Heart left ventricle (tissue), 16 donors: ENCODE results near the gene RAB44. TPM values are rescaled to one million over a fixed set of nuclear protein-coding genes. Genes with fewer than 3 reads are reported as not detected.
A peak's percentile ranks its signal among the peaks of the same experiment; 100 is the strongest.

Experiments
- ATAC-seq, 4 donors: fragments of 200-7000 bp; cut with Tn5 transposase; one replicate each; pipeline ENCODE4 v1.9.1; 2020 to 2022; ENCODE audit warnings: moderate library complexity in 4 of 4, mild to moderate bottlenecking in 3 of 4, moderate number of reproducible peaks in 1 of 4
- DNase-seq, 5 donors: peaks; one replicate each; pipeline ENCODE4 v3.0.0-alpha.2; 2020
- H3K27ac ChIP-seq, 12 donors: fragments of 200-600 bp; sonication (generic) in 4 of 12; one replicate each; pipeline versions ENCODE4 v1.5.0 to v1.8.0; 2016 to 2022; ENCODE audit warnings: mild to moderate bottlenecking in 2 of 12
- H3K27me3 ChIP-seq, 9 donors: fragments of 200-600 bp; sonication (generic) in 2 of 9; one replicate each; pipeline versions ENCODE4 v1.5.1 to v1.8.0; 2016 to 2022; ENCODE audit warnings: mild to moderate bottlenecking in 3 of 9
- H3K36me3 ChIP-seq, 9 donors: fragments of 200-600 bp; sonication (generic) in 2 of 9; one replicate each; pipeline versions ENCODE4 v1.5.0 to v1.8.0; 2018 to 2022; ENCODE audit warnings: mild to moderate bottlenecking in 2 of 9
- H3K4me1 ChIP-seq, 12 donors: fragments of 200-600 bp; sonication (generic) in 4 of 12; one replicate each; pipeline versions ENCODE4 v1.5.0 to v1.8.0; 2016 to 2022; ENCODE audit warnings: mild to moderate bottlenecking in 3 of 12
- H3K4me3 ChIP-seq, 12 donors: fragments of 200-600 bp; sonication (generic) in 4 of 12; one replicate each; pipeline versions ENCODE4 v1.5.0 to v1.8.0; 2017 to 2022; ENCODE audit warnings: mild to moderate bottlenecking in 9 of 12, moderate library complexity in 4 of 12
- H3K9me3 ChIP-seq, 12 donors: fragments of 200-600 bp; sonication (generic) in 4 of 12; one replicate each; pipeline versions ENCODE4 v1.5.0 to v1.8.0; 2016 to 2022; ENCODE audit warnings: mild to moderate bottlenecking in 1 of 12
- POLR2A ChIP-seq, 2 donors: fragments of 450-650 bp; IDR thresholded peaks; one replicate each; pipeline ENCODE4 v1.6.1; 2017; ENCODE audit warnings: antibody characterized with exemption in 2 of 2, mild to moderate bottlenecking in 2 of 2, moderate library complexity in 2 of 2
- WGBS, 4 donors: extraction: QIAGEN DNeasy Blood & Tissue Kit in 2 of 4; methylation state at CpG; one replicate each; pipeline versions ENCODE4 v1.1.5 to v1.1.7; 2013 to 2018; 5-methylcytosine and 5-hydroxymethylcytosine counted together
- intact Hi-C, 10 donors: fragments of 100-400 bp; cut with DNase I; formaldehyde crosslinking; loops; one replicate each; pipeline versions ENCODE4 v1.11.1 to v1.14.2; 2022
- polyA plus RNA-seq, 2 donors: library from polyadenylated mRNA; stranded (reverse); fragments of 200-250 nt; gene quantifications; one replicate each; pipeline ENCODE4 v1.2.3, GENCODE V29; 2013
- total RNA-seq, 9 donors: library from RNA; depleted of rRNA in 2 of 9; stranded (reverse); fragments of >200 nt in 2 of 9; fragmentation: NEBNext Ultra II Directional in 3 of 9; extraction: Animal tissue kit (Norgen Biotek cat#: 25700) in 3 of 9; gene quantifications; one replicate each; pipeline versions ENCODE4 v1.1.0 to v1.2.4, GENCODE V29; 2016 to 2023
- TF ChIP-seq, protein P1 (sequence below), 12 donors: fragments of 200-600 bp; sonication (generic) in 4 of 12; IDR thresholded peaks; one replicate each; pipeline versions ENCODE4 v1.5.0 to v1.8.0; 2018 to 2022; ENCODE audit warnings: antibody characterized with exemption in 12 of 12, mild to moderate bottlenecking in 5 of 12
- donor health status: ischemic (EF 13 %, LVEDD 7.1; RV severe dilation, severe dysfunction).
- donor health status: healthy with polysubstance abuse.
- donor health status: DM: no; HTN: yes; CAD: no.
- donor health status: DM: no; HTN: no; CAD: no.
- donor health status: ischemic (EF 25% LVEDD 6.9; RV normal size, moderate dysfunction).
- donor health status: ischemic (EF 25% LVEDD 5.7; RV mildly dilated, moderate dysfunction).
- donor health status: healthy.
- donor health status: DM: yes; HTN: yes; CAD: no.
- donor health status: ischemic (EF 35%, LVEDD 5.7; RV mildly dilated, moderate dysfunction).
- donor health status: nonischemic (EF 11% LVEDD 7.7; RV severe dilation, severe dysfunction).
- donor health status: DM: yes; HTN: yes; CAD: no.
- donor health status: PGD.
- donor health status: ischemic (EF 29% LVEDD 5.4; RV normal size, mild dysfunction).
- donor health status: nonischemic (EF 23%, LVEDD 6.1; RV moderate dilation, normal function).

The RAB44 gene
- total and polyA plus RNA-seq, 11 donors = 0.04 to 0.32 (median 0.08) TPM; not detected in 5

DNA sequence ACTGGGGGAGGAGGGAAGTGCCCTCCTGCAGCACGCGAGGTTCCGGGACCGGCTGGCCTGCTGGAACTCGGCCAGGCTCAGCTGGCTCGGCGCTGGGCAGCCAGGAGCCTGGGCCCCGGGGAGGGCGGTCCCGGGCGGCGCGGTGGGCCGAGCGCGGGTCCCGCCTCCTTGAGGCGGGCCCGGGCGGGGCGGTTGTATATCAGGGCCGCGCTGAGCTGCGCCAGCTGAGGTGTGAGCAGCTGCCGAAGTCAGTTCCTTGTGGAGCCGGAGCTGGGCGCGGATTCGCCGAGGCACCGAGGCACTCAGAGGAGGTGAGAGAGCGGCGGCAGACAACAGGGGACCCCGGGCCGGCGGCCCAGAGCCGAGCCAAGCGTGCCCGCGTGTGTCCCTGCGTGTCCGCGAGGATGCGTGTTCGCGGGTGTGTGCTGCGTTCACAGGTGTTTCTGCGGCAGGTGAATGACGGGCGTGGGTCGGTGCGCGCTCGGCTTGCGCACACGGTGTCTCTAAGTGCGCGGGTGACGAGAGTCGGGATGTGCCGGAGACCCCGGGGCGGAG lies 19.1 kb upstream of the RAB44 start, which contains the start of gene CDKN1A:
TSS of gene CDKN1A (plus strand) at position 227 of the 555 bp plus-strand sequence. CDS start 5,388 bp downstream, outside the sequence.
- TF ChIP-seq, protein P1, sequence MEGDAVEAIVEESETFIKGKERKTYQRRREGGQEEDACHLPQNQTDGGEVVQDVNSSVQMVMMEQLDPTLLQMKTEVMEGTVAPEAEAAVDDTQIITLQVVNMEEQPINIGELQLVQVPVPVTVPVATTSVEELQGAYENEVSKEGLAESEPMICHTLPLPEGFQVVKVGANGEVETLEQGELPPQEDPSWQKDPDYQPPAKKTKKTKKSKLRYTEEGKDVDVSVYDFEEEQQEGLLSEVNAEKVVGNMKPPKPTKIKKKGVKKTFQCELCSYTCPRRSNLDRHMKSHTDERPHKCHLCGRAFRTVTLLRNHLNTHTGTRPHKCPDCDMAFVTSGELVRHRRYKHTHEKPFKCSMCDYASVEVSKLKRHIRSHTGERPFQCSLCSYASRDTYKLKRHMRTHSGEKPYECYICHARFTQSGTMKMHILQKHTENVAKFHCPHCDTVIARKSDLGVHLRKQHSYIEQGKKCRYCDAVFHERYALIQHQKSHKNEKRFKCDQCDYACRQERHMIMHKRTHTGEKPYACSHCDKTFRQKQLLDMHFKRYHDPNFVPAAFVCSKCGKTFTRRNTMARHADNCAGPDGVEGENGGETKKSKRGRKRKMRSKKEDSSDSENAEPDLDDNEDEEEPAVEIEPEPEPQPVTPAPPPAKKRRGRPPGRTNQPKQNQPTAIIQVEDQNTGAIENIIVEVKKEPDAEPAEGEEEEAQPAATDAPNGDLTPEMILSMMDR (IDR thresholded peaks at IDR 0.05) = peak in 3 of 12 donors; percentile 8 to 35 (median 13)
- TF ChIP-seq POLR2A (IDR thresholded peaks at IDR 0.05) = peak; percentile 94 to 100
- intact Hi-C loops = loop anchor here in 7 of 10 donors (1.0 to 10.0 kb wide), 9 partner anchors 50 to 256 kb away; partner anchors contain the start of genes KCTD20 (in 1 of the 7), PXT1 (in 1 of the 7), SRSF3 (in 1 of the 7) and STK38 (in 1 of the 7)
- ATAC-seq = peak; percentile 77 to 89 (median 82)
- Histone ChIP-seq H3K27me3 (no peaks in the 10 kb centered on the region), H3K27ac (peak within 1 kb of the TSS; percentile 93 to 100 (median 99)), H3K4me3 (peak within 1 kb of the TSS; percentile 69 to 96 (median 86)), H3K4me1 (peaks cover 0 to 68% (median 38%) of the 10 kb centered on the region in 12 donors), H3K9me3 (no peaks in the 10 kb centered on the region), H3K36me3 (peaks cover 0 to 16% (median 4%) of the 10 kb centered on the region in 9 donors)
- peak; percentile 90 to 95 (median 94) for DNase-seq
- WGBS, 4 donors = 0 to 1% (median 1%) methylated on average over 34 to 63 of the region's 63 CpGs

DNA sequence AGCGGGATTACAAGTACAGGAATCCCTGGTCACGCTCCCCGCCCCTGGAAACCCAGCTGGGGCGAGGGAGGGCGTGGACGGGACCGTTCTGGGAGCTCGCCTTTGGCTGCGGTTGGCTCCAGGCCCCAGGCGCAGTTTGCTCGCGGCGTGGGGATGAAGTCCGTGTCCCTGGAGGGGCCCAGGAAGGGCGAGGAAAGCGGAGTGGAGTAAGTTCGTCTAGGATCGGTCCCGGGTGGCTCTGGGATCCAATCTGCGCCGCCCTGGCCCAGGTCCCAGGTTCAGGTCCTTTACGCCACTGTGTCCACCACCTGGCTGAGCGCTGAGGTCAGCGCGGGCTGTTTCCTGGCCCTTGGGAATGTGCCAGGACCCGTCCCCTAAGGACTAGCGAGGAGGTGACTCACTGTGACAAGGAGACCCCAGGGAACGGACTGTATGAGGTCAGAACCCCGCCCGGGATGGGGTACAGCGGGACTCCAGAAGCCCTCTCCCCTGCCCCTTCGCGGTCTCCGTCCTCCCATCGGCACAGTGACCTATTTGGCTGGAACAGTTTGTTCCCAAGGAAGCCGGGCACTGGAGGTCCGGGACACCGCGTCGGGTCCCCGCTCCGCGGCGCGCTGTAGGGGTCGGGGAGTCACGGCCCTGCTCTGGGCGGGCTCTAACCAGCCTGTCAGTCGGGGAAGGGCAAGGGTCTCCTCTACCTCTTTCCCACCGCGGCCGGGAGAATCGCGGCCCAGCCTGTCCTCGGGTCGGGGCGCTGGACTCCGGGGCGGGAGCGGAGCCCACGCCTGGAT lies 18.4 kb upstream of the RAB44 start:
- H3K27me3 ChIP-seq = no peaks in the 10 kb centered on the region
- H3K27ac ChIP-seq = peak overlapping the region; percentile 93 to 100 (median 99)
- TF ChIP-seq POLR2A (IDR thresholded peaks at IDR 0.05) = no peak
- TF ChIP-seq, protein P1 (IDR thresholded peaks at IDR 0.05) = no peak
- peak; percentile 73 to 89 (median 83) for DNase-seq
- whole genome bisulfite sequencing, 4 donors = 0 to 6% (median 1%) methylated on average over 34 to 61 of the region's 61 CpGs
- ATAC-seq = peak; percentile 33 to 56 (median 40)
- H3K4me3 ChIP-seq = peak overlapping the region; percentile 69 to 96 (median 86)
- intact Hi-C loops = loop anchor here in 7 of 10 donors (1.0 to 10.0 kb wide), 9 partner anchors 50 to 257 kb away; partner anchors contain the start of genes KCTD20 (in 1 of the 7), PXT1 (in 1 of the 7), SRSF3 (in 1 of the 7) and STK38 (in 1 of the 7)
- no peaks in the 10 kb centered on the region for H3K9me3 ChIP-seq
- H3K4me1 ChIP-seq = peaks cover 0 to 70% (median 39%) of the 10 kb centered on the region in 12 donors
- peaks cover 3 to 23% (median 11%) of the 10 kb centered on the region in 9 donors for H3K36me3 ChIP-seq

DNA sequence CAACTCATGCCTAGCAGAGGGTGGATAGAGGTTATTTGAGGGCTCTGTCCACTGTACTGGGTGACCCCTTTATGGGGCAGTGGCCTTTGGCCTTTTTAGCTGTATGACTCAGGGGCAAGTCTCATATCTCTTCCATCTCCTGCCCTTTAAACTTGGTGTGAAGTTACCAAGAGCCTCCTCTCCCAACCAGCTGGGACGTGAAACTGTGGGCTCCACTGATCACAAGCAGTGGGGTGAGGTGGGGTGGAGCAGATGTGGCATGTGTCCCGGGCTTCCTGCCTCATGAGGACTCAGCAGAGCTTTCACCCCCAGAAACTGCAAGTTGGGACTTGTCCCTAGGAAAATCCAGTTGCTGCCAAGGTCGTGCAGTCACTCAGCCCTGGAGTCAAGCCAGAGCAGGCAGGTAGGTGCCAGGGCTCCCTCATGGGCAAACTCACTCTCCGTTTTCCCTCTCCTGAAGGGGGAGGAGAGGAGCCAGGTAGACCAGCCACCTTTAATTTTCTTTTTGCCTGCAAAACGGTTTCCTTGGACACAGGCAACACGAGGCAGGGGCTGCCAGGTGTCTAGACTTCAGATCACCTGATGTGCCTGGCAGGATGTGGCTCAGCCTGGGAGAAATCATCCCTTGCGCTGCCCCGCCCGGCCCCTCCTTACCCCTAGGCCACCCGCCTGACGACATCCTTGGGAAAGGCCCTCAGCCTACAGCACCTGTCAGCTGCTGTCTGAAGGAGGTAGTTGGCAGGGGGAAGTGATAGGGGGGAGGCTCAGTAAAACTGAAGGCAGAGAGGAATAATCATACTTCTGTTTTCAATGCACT lies 15.1 kb upstream of the RAB44 start:
- 51 to 70% (median 57%) methylated on average over 9 to 11 of the region's 11 CpGs for WGBS, 4 donors
- peak overlapping the region in 9 of 12 donors; percentile 7 to 56 (median 35) for H3K27ac ChIP-seq
- no peak for ATAC-seq
- peaks cover 0 to 67% (median 39%) of the 10 kb centered on the region in 12 donors for H3K4me1 ChIP-seq
- peak in 3 of 5 donors; percentile 45 to 61 (median 49) for DNase-seq
- no peaks in the 10 kb centered on the region for H3K9me3 ChIP-seq
- H3K36me3 ChIP-seq = peaks cover 9 to 56% (median 43%) of the 10 kb centered on the region in 9 donors
- TF ChIP-seq POLR2A (IDR thresholded peaks at IDR 0.05) = no peak
- no peaks in the 10 kb centered on the region for H3K27me3 ChIP-seq
- H3K4me3 ChIP-seq = peak overlapping the region in 1 of 12 donors; percentile 93
- intact Hi-C loops = loop anchor here in 9 of 10 donors (5.0 to 10.0 kb wide), 6 partner anchors 55 to 260 kb away; no protein-coding TSS in a partner anchor

DNA sequence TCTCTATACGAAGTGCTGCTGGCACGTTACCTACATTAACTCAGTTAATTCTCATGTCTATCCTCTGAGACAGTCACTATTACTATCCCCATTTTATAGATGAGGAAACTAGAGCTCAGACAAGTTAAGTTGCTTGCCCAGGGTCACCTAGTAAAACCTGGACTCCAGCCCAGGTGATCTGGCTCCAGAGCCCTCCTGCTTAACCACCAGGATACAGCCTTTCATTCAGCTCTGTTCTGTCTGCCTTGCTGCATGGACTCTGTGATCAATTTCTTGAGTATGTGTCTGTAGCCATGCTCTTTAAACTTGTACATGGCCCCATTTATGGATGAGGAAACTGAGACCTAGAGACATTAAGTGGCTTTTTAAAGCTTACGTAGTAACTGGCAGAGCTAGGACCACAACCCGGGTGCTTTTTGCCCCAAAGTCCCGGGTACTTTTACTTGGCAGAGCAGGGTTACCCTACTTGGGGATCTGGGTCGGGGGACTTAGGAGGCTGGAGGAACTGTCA lies 14.4 kb upstream of the RAB44 start:
- H3K27me3 ChIP-seq = no peaks in the 10 kb centered on the region
- H3K9me3 ChIP-seq = no peaks in the 10 kb centered on the region
- TF ChIP-seq, protein P1 (IDR thresholded peaks at IDR 0.05) = no peak
- no peak for TF ChIP-seq POLR2A (IDR thresholded peaks at IDR 0.05)
- ATAC-seq = no peak
- intact Hi-C loops = loop anchor here in 9 of 10 donors (5.0 to 10.0 kb wide), 6 partner anchors 54 to 261 kb away; no protein-coding TSS in a partner anchor
- peaks cover 9 to 59% (median 46%) of the 10 kb centered on the region in 9 donors for H3K36me3 ChIP-seq
- peak overlapping the region in 1 of 12 donors; percentile 3 for H3K4me3 ChIP-seq
- peak overlapping the region in 4 of 12 donors; percentile 26 to 56 (median 48) for H3K27ac ChIP-seq
- H3K4me1 ChIP-seq = peaks cover 0 to 60% (median 33%) of the 10 kb centered on the region in 12 donors
- DNase-seq = no peak
- WGBS, 4 donors = 83 to 91% (median 89%) methylated on average over 6 of the region's 6 CpGs
